OCI-LY1 (cell line): ENCODE results near the gene SLC35F2.

Source experiments
- H2AFZ ChIP-seq: fragments of 200-600 bp; sonication (generic), shearing (Covaris generic); 2 replicates; pipeline ENCODE4 v1.6.0; 2014; ENCODE audit warnings: antibody characterized with exemption, mild to moderate bottlenecking, low read length
- H3F3A ChIP-seq: fragments of 200-600 bp; sonication (generic), shearing (Covaris generic); 2 replicates; pipeline ENCODE4 v1.6.0; 2014; ENCODE audit warnings: mild to moderate bottlenecking, antibody characterized with exemption, low read length, moderate library complexity; ENCODE audit not compliant: insufficient read depth
- H3K27ac ChIP-seq: fragments of 200-600 bp; sonication (generic); 2 replicates; pipeline ENCODE4 v1.5.1; 2014; ENCODE audit warnings: low read length, mixed run types, mild to moderate bottlenecking, low read depth; ENCODE audit not compliant: poor library complexity, severe bottlenecking
- H3K27me3 ChIP-seq: fragments of 200-600 bp; sonication (generic); 2 replicates; pipeline ENCODE4 v1.6.0; 2014; ENCODE audit warnings: antibody characterized with exemption, mild to moderate bottlenecking, low read length, moderate library complexity; ENCODE audit not compliant: insufficient read depth
- H3K36me3 ChIP-seq: fragments of 200-600 bp; sonication (generic); 2 replicates; pipeline ENCODE4 v1.6.1; 2014; ENCODE audit warnings: mild to moderate bottlenecking, antibody characterized with exemption, low read length, moderate library complexity, mixed read lengths; ENCODE audit not compliant: insufficient read depth
- H3K4me1 ChIP-seq: fragments of 200-600 bp; sonication (generic); 2 replicates; pipeline ENCODE4 v1.5.1; 2014; ENCODE audit warnings: mild to moderate bottlenecking, low read length, moderate library complexity; ENCODE audit not compliant: insufficient read depth, severe bottlenecking
- H3K4me2 ChIP-seq: fragments of 200-600 bp; sonication (generic), shearing (Covaris generic); 2 replicates; pipeline ENCODE4 v1.6.1; 2014; ENCODE audit warnings: low read length
- H3K4me3 ChIP-seq: fragments of 200-600 bp; sonication (generic); 2 replicates; pipeline ENCODE4 v1.5.1; 2014; ENCODE audit warnings: low read length, low read depth, mild to moderate bottlenecking, mixed read lengths; ENCODE audit not compliant: poor library complexity, severe bottlenecking
- H3K79me2 ChIP-seq: fragments of 200-600 bp; shearing (Covaris generic); 2 replicates; pipeline ENCODE4 v1.6.1; 2016; ENCODE audit warnings: mixed run types, low read length, mixed read lengths; ENCODE audit not compliant: insufficient read depth
- H3K9ac ChIP-seq: fragments of 200-600 bp; sonication (generic), shearing (Covaris generic); 2 replicates; pipeline ENCODE4 v1.6.1; 2014; ENCODE audit warnings: mild to moderate bottlenecking, low read length, mixed read lengths
- H3K9me2 ChIP-seq: fragments of 200-600 bp; sonication (generic), shearing (Covaris generic); 2 replicates; pipeline ENCODE4 v1.6.1; 2014; ENCODE audit warnings: low read depth, mild to moderate bottlenecking, low read length, mixed read lengths
- H3K9me3 ChIP-seq: fragments of 200-600 bp; shearing (Covaris generic); 2 replicates; pipeline ENCODE4 v1.6.1; 2014; ENCODE audit warnings: low read length, mixed read lengths
- H4K20me1 ChIP-seq: fragments of 200-600 bp; sonication (generic), shearing (Covaris generic); 2 replicates; pipeline ENCODE4 v1.6.0; 2016; ENCODE audit warnings: mild to moderate bottlenecking, low read length; ENCODE audit not compliant: insufficient read depth
- EZH2 ChIP-seq: fragments of 200-600 bp; sonication (generic), shearing (Covaris generic); IDR thresholded peaks from 2 replicates; pipeline ENCODE4 v1.8.0; 2017; ENCODE audit warnings: borderline replicate concordance, mixed run types, mild to moderate bottlenecking, antibody characterized with exemption, low read length, moderate library complexity, mixed read lengths
- TF ChIP-seq, protein P1 (sequence below): fragments of 200-600 bp; sonication (generic), shearing (Covaris generic); IDR thresholded peaks from 2 replicates; pipeline ENCODE4 v1.5.1; 2017; ENCODE audit warnings: mild to moderate bottlenecking, antibody characterized with exemption, low read length, moderate library complexity, mixed read lengths

Gene SLC35F2

DNA sequence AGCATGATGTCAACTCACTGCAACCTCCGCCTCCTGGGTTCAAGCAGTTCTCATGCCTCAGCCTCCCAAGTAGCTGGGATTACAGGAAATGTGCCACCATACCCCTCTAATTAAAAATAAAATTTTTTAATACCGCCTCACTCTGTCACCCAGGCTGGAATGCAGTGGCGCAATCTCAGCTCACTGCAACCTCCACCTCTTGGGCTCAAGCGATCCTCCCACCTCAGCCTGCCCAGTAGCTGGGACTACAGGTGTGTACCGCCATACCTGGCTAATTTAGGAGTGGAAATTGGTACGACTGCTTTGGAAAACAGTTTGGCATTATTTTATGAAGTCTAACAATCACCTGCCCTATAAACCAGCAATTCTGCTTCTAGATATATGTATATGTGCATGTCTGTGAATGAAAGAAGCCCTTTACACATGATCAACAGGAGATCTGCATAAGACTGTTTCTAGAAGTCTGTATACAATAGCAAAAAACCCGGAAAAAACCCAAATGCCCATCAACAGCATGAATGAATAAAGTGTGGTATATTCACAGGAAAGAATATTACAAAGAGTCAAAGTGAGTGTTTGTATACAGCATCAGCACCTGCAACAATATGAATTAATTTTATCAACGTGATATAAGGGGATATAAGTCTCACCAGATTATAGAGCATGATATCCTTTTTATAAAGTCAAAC, 16.0 kb downstream of the SLC35F2 start:
- H3K36me3 ChIP-seq, result peaks cover 7% of the 10 kb centered on the region
- no peaks in the 10 kb centered on the region for H4K20me1 ChIP-seq
- peaks cover 47% of the 10 kb centered on the region for H3K79me2 ChIP-seq
- H3K4me3 ChIP-seq, result no peak overlapping the region
- no peak for TF ChIP-seq EZH2
- TF ChIP-seq, protein P1, sequence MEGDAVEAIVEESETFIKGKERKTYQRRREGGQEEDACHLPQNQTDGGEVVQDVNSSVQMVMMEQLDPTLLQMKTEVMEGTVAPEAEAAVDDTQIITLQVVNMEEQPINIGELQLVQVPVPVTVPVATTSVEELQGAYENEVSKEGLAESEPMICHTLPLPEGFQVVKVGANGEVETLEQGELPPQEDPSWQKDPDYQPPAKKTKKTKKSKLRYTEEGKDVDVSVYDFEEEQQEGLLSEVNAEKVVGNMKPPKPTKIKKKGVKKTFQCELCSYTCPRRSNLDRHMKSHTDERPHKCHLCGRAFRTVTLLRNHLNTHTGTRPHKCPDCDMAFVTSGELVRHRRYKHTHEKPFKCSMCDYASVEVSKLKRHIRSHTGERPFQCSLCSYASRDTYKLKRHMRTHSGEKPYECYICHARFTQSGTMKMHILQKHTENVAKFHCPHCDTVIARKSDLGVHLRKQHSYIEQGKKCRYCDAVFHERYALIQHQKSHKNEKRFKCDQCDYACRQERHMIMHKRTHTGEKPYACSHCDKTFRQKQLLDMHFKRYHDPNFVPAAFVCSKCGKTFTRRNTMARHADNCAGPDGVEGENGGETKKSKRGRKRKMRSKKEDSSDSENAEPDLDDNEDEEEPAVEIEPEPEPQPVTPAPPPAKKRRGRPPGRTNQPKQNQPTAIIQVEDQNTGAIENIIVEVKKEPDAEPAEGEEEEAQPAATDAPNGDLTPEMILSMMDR, result no peak
- no peak overlapping the region for H3K27ac ChIP-seq
- H3K4me2 ChIP-seq, result no peak overlapping the region
- H3K27me3 ChIP-seq, result no peaks in the 10 kb centered on the region
- H3F3A ChIP-seq, result no peaks in the 10 kb centered on the region
- no peak overlapping the region for H3K9ac ChIP-seq
- no peaks in the 10 kb centered on the region for H3K9me2 ChIP-seq
- H3K9me3 ChIP-seq, result no peaks in the 10 kb centered on the region
- H2AFZ ChIP-seq, result no peak overlapping the region
- H3K4me1 ChIP-seq, result peaks cover 16% of the 10 kb centered on the region

DNA sequence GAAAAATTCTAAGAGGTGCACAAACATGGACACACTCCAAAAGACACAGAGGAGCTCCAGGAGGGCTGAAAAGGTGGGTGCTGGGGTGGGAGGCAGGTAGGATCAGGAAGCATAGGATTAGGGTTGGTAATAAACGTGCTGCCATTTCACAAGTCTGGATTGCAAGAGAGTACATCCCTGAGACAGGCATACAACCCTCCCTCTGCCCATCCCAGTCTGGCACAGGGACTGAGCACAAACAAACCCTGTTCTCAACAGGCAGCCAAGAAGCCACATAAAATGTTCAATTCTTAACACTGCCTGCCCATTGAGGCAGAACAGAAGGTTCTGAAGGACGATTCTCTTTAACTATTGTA, 18.5 kb downstream of the SLC35F2 start:
- H3K27me3 ChIP-seq, result no peaks in the 10 kb centered on the region
- H3K36me3 ChIP-seq, result peaks cover 2% of the 10 kb centered on the region
- no peaks in the 10 kb centered on the region for H3F3A ChIP-seq
- no peak overlapping the region for H3K4me2 ChIP-seq
- H3K79me2 ChIP-seq, result peaks cover 47% of the 10 kb centered on the region
- peaks cover 15% of the 10 kb centered on the region for H3K4me1 ChIP-seq
- TF ChIP-seq, protein P1, result no peak
- TF ChIP-seq EZH2, result no peak
- H3K27ac ChIP-seq, result no peak overlapping the region
- no peaks in the 10 kb centered on the region for H3K9me3 ChIP-seq
- H3K9me2 ChIP-seq, result no peaks in the 10 kb centered on the region
- H2AFZ ChIP-seq, result no peak overlapping the region
- H4K20me1 ChIP-seq, result no peaks in the 10 kb centered on the region
- H3K9ac ChIP-seq, result no peak overlapping the region
- H3K4me3 ChIP-seq, result no peak overlapping the region

DNA sequence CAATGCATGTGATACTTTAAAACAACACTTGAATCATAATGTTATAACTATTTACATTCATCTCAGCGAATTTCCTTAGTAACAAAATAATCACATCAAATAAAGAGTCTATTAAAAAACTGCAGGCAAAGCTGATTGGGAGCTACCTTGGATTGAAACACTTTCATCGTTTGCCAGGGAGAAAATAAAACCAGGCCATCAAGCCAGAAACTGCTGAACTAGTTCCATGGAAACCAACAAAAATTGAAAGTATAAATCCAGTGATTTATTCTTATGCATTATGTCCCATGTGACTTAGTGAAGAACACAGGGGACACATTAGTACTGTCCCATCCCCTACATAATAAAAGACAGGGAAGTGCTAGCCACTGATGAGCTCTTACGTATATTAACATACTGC, 21.7 kb downstream of the SLC35F2 start:
- Histone ChIP-seq H3K79me2 (peaks cover 50% of the 10 kb centered on the region), H3K9me2 (no peaks in the 10 kb centered on the region), H3K36me3 (no peaks in the 10 kb centered on the region), H3K9me3 (no peaks in the 10 kb centered on the region), H3K27me3 (no peaks in the 10 kb centered on the region), H3K9ac (no peak overlapping the region), H4K20me1 (no peaks in the 10 kb centered on the region), H3K4me2 (no peak overlapping the region), H2AFZ (no peak overlapping the region), H3K27ac (no peak overlapping the region), H3K4me1 (peaks cover 15% of the 10 kb centered on the region), H3K4me3 (no peak overlapping the region), H3F3A (no peaks in the 10 kb centered on the region)
- TF ChIP-seq EZH2, result no peak
- TF ChIP-seq, protein P1, result no peak
